ENCODE measurements around the gene PCDH17.

Gene PCDH17, protein sequence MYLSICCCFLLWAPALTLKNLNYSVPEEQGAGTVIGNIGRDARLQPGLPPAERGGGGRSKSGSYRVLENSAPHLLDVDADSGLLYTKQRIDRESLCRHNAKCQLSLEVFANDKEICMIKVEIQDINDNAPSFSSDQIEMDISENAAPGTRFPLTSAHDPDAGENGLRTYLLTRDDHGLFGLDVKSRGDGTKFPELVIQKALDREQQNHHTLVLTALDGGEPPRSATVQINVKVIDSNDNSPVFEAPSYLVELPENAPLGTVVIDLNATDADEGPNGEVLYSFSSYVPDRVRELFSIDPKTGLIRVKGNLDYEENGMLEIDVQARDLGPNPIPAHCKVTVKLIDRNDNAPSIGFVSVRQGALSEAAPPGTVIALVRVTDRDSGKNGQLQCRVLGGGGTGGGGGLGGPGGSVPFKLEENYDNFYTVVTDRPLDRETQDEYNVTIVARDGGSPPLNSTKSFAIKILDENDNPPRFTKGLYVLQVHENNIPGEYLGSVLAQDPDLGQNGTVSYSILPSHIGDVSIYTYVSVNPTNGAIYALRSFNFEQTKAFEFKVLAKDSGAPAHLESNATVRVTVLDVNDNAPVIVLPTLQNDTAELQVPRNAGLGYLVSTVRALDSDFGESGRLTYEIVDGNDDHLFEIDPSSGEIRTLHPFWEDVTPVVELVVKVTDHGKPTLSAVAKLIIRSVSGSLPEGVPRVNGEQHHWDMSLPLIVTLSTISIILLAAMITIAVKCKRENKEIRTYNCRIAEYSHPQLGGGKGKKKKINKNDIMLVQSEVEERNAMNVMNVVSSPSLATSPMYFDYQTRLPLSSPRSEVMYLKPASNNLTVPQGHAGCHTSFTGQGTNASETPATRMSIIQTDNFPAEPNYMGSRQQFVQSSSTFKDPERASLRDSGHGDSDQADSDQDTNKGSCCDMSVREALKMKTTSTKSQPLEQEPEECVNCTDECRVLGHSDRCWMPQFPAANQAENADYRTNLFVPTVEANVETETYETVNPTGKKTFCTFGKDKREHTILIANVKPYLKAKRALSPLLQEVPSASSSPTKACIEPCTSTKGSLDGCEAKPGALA (N-terminal part only)

DNA sequence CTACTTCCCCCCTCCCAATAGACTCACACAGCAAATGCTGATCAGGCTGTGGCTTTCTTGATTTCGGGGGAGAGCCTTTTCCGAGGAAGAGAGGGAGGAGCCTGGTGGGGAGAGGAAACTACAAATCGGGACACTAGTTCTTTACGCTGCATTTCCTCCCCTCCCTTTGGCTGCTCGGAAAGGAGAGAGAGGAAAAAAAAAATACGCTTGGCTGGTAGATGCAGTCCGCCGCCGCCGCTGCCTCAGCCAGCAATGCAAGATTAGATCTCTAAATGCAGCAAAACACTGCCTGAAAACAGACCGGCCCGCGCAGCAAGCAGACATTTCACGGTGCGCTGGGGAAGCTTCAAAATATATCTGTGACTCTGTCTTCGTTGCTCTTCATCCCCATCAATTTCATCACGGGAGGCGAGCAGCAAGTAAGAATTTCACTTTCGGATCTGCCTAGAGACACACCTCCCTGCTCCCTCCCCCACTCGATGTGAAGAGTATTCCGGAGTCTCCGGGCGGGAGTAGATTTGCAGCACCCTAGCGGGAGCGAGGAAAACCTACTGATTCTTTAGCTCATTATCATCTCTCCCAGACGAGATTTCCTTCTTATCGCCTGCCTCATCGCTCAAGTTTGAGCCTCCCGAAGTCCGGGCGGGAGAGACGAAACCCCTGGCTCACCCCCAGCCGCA lies at the start of gene PCDH17:
Gene PCDH17, plus strand, starts transcription at position 149 of the 680 bp plus-strand sequence. CDS start 803 bp downstream, outside the sequence.
- no peak for DNase-seq

- DNase-seq: no peak
Observed at GRCh38 chr13:57582032-57582431, 49.5 kb upstream of the PCDH17 start.

GRCh38 chr13:57583529-57583928 lies 48.0 kb upstream of the PCDH17 start:
- no peak for DNase-seq

GRCh38 chr13:57588639-57589038 lies 42.9 kb upstream of the PCDH17 start:
- no peak for DNase-seq

- DNase-seq: no peak
Observed at GRCh38 chr13:57595775-57596174, 35.8 kb upstream of the PCDH17 start.

DNA sequence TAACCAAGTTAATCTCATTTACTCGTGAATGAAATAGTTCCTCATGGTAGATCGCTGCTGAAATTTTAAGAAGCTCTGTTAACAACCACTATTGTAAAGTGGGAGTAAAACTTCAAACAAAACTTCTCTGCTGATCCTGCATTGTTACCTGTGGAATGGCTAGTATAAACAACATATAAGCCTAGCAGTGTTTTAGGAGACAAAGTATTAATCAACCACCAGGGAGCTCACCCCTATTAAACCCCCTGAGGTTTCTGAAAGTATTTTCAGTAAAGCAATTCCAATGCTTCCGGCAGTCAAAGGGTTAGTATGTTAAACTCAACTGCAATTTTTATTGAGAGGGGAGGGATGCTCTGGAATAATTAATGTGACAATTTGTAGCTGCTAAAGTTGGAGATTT lies 30.0 kb upstream of the PCDH17 start:
- DNase-seq: no peak

DNA sequence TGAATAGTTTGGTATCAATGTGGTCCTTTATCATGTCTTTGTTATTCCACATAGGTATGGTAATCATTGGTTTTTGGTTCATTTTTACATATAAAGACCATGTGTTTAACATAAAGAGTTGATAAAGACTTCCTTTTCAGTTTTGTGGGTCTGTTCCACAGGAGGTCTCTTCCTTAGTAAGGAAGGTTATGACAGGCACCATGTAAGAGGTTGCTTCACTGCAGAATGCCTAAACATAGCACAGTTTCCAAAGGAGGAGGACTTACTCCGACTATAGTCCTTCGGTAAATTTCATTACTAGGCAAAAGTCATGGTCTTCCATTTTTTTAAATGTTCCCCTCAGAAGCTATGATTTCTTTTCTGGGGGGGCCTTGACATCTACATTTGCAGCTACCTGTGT lies 27.1 kb upstream of the PCDH17 start:
- DNase-seq: no peak

GRCh38 chr13:57611969-57612368 lies 19.6 kb upstream of the PCDH17 start:
- DNase-seq: no peak

DNA sequence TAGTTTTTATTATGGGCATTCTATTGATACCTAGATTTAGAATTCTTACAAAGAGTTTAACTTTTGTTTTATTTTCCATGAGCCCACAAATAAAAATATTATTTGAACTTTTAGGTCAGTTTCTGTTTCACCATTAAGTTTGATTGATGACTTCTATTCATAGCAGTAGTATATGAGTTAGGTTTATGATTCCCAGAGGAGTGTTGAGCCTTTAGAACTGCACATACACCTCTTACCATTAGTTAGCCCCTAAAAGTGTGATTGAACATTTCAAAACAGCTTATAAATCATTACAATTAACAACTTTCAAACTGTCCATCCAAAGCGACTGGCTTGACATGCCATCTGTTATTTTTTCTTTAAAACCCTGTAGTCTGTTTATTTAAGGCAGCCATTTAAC lies 19.0 kb upstream of the PCDH17 start:
- no peak for DNase-seq

DNA sequence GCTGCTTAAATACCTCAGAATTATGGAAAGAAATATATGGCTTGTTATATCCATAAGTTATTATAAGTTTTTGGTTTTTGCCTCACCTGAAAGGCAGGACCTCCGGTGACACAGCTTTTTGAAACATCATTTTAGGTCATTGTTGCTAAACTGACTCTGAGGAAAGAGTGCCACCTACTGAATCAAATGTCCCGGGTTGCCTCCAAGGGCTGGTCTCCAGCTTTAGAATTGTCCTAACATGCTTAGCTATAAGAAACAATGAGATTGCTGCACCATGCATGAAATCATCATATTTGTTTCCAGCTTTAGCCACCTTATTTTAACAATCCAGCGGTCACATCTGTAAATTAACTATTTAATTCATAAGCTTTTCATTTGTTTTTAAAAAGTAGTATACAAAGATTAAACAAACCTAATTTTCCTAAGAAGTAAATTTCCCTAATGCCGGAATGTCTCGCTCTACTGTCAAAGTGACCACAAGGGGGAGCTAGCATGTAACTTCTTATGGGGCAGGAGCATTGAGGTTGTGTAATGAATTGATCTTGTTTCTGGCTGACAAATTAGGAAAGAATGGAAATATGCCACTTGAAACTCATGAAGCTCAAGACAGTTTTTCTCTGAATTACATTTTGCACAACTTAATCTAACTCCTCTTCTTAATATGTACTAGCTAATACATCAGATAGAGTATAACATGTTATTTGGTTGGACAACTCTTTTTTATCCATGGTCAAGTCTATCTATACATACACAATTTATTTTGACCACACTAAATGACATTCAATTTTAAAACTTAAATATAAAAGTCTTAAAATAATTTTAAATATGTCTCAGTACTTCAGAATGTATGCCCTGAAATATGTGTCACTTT lies 6.7 kb upstream of the PCDH17 start:
- peak; percentile 26 for DNase-seq

DNA sequence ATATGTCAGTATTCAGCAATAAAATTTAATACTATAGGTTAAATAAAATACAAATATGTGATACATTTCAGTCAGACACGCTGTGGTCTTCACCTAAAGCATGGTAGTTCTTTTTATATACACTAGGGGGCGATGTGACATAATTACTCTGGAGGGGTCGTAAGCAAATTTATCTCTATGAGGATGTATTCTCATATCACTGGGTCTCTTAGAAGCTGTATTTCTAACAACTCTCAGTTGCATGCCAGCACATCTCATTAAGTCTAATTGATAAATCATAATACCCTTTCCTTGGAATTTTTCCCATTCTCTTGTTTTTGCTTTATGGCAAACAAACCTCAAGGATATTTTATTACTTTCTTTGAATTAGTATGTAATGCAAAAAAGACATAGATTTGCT lies 3.9 kb upstream of the PCDH17 start:
- DNase-seq: peak; percentile 26

DNA sequence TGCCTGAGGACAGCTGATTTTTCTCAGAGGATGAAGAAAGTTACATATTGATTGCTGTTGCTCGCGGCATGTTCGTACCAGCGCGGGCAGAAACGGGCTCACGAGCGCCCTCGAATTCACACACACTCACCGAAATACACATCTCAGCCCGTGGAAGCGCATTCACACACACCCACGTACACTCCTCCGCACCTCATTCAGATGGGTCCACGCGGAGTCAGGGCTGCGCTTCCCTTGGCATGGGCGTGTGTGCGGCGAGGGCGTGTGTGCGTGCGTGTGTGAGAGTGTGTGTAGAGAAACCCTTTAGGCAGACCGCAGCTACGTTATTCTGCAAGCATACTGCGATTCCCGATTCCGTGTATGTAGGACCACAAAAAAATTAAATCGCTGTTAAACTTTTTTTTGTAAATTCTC lies 2.1 kb upstream of the PCDH17 start:
- DNase-seq: no peak

GRCh38 chr13:57629821-57630235 lies 1.7 kb upstream of the PCDH17 start:
- peak; percentile 44 for DNase-seq

GRCh38 chr13:57630661-57631595 lies 616 bp upstream of the PCDH17 start:
- no peak for DNase-seq

DNA sequence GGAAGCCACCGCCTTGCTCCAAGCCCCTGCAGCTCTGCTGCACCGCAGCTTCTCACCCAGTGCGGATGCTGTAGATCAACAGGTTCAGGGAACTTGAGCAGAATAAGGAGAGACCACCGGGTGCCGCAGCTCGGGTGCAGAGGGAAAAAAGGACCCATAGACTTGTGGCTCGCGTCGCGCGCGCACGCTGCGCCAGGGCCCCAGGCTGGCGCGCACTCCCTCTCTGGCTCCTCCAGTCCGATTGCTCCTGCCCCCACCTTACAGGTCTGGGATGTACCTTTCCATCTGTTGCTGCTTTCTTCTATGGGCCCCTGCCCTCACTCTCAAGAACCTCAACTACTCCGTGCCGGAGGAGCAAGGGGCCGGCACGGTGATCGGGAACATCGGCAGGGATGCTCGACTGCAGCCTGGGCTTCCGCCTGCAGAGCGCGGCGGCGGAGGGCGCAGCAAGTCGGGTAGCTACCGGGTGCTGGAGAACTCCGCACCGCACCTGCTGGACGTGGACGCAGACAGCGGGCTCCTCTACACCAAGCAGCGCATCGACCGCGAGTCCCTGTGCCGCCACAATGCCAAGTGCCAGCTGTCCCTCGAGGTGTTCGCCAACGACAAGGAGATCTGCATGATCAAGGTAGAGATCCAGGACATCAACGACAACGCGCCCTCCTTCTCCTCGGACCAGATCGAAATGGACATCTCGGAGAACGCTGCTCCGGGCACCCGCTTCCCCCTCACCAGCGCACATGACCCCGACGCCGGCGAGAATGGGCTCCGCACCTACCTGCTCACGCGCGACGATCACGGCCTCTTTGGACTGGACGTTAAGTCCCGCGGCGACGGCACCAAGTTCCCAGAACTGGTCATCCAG lies 964 bp downstream of the PCDH17 start:
- no peak for DNase-seq

DNA sequence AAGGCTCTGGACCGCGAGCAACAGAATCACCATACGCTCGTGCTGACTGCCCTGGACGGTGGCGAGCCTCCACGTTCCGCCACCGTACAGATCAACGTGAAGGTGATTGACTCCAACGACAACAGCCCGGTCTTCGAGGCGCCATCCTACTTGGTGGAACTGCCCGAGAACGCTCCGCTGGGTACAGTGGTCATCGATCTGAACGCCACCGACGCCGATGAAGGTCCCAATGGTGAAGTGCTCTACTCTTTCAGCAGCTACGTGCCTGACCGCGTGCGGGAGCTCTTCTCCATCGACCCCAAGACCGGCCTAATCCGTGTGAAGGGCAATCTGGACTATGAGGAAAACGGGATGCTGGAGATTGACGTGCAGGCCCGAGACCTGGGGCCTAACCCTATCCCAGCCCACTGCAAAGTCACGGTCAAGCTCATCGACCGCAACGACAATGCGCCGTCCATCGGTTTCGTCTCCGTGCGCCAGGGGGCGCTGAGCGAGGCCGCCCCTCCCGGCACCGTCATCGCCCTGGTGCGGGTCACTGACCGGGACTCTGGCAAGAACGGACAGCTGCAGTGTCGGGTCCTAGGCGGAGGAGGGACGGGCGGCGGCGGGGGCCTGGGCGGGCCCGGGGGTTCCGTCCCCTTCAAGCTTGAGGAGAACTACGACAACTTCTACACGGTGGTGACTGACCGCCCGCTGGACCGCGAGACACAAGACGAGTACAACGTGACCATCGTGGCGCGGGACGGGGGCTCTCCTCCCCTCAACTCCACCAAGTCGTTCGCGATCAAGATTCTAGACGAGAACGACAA lies 1.8 kb downstream of the PCDH17 start:
- no peak for DNase-seq

- DNase-seq: no peak
Observed at GRCh38 chr13:57633950-57634838, 2.6 kb downstream of the PCDH17 start.

GRCh38 chr13:57634839-57635165 lies 3.3 kb downstream of the PCDH17 start:
- no peak for DNase-seq
